MM.1S (cell line): Measurements from ENCODE around the gene ANKMY1.

Experiments
- CTCF ChIP-seq: fragments of 300-600 bp; sonication (generic); IDR thresholded peaks from 2 replicates; pipeline ENCODE4 v1.5.1; 2016; ENCODE audit warnings: antibody characterized with exemption, low read length, mixed read lengths
- EZH2 ChIP-seq: fragments of 300-600 bp; sonication (generic); optimal IDR thresholded peaks from 2 replicates; pipeline ENCODE3; 2017; ENCODE audit warnings: low read depth, mild to moderate bottlenecking, antibody characterized with exemption, low read length, mixed read lengths
- EZH2phosphoT487 ChIP-seq: fragments of 300-600 bp; sonication (generic); IDR thresholded peaks from 2 replicates; pipeline ENCODE4 v1.6.1; 2018; ENCODE audit warnings: antibody characterized with exemption, low read length

GRCh38 chr2:240588669-240589068, 30.9 kb upstream of the ANKMY1 start:
- TF ChIP-seq CTCF (no peak), EZH2 (no peak), EZH2phosphoT487 (no peak)
